GM18507 (cell line): Measurements from ENCODE around the gene BAIAP2.

Source experiments
- DNase-seq: peaks from one replicate; pipeline ENCODE4 v3.0.0; 2011; ENCODE audit warnings: low read depth; ENCODE audit not compliant: insufficient read length; ENCODE audit errors: extremely low spot score
- FAIRE-seq: peaks from 2 replicates; lab custom pipeline; 2011; peaks lifted over from hg19 to GRCh38; lab: Jason Lieb, UNC

Gene BAIAP2

GRCh38 chr17:81095383-81095762 is 60.4 kb downstream of the BAIAP2 start:
- DNase-seq: no peak
- no peak for FAIRE-seq

GRCh38 chr17:81096741-81097133 is 61.8 kb downstream of the BAIAP2 start:
- no peak for FAIRE-seq
- no peak for DNase-seq

GRCh38 chr17:81097134-81097942 is 62.4 kb downstream of the BAIAP2 start:
- FAIRE-seq (no peak), DNase-seq (no peak)

- no peak for DNase-seq
- no peak for FAIRE-seq
These were observed 63.0 kb downstream of the BAIAP2 start for GRCh38 chr17:81097943-81098308.

- no peak for DNase-seq
These were observed 64.9 kb downstream of the BAIAP2 start for GRCh38 chr17:81099888-81100287.

GRCh38 chr17:81100668-81101067 is 65.7 kb downstream of the BAIAP2 start:
- DNase-seq (no peak), FAIRE-seq (no peak)

More at GRCh38 chr17:81099888-81100287, 64.9 kb downstream of the BAIAP2 start:
- FAIRE-seq: no peak

- FAIRE-seq (peak; percentile 91), DNase-seq (peak; percentile 98)
These were observed 66.8 kb downstream of the BAIAP2 start for GRCh38 chr17:81101614-81102306.

- DNase-seq (no peak), FAIRE-seq (no peak)
These were observed 67.4 kb downstream of the BAIAP2 start for GRCh38 chr17:81102352-81102751.

GRCh38 chr17:81102869-81103268 is 67.9 kb downstream of the BAIAP2 start:
- FAIRE-seq (no peak), DNase-seq (no peak)

- DNase-seq (no peak), FAIRE-seq (no peak)
These were observed 68.4 kb downstream of the BAIAP2 start for GRCh38 chr17:81103379-81103778.

- FAIRE-seq: no peak
These were observed 71.8 kb downstream of the BAIAP2 start for GRCh38 chr17:81106716-81107115.

GRCh38 chr17:81108220-81108619 is 73.3 kb downstream of the BAIAP2 start:
- no peak for DNase-seq
- FAIRE-seq: no peak

More at GRCh38 chr17:81106716-81107115, 71.8 kb downstream of the BAIAP2 start:
- no peak for DNase-seq

- FAIRE-seq: no peak
These were observed 75.0 kb downstream of the BAIAP2 start for GRCh38 chr17:81109957-81110356.

GRCh38 chr17:81110488-81111040 is 75.6 kb downstream of the BAIAP2 start:
- DNase-seq (no peak), FAIRE-seq (no peak)

More at GRCh38 chr17:81109957-81110356, 75.0 kb downstream of the BAIAP2 start:
- no peak for DNase-seq

- FAIRE-seq (no peak), DNase-seq (no peak)
These were observed 76.1 kb downstream of the BAIAP2 start for GRCh38 chr17:81111066-81111465.

GRCh38 chr17:81112450-81112849 is 77.5 kb downstream of the BAIAP2 start:
- DNase-seq: no peak
- no peak for FAIRE-seq

GRCh38 chr17:81113158-81113724 is 78.3 kb downstream of the BAIAP2 start:
- FAIRE-seq (no peak), DNase-seq (no peak)

- FAIRE-seq (no peak), DNase-seq (no peak)
These were observed 79.6 kb downstream of the BAIAP2 start for GRCh38 chr17:81114351-81115093.

- FAIRE-seq (no peak), DNase-seq (no peak)
These were observed 80.3 kb downstream of the BAIAP2 start for GRCh38 chr17:81115219-81115618.
